Endothelial cell (in vitro differentiated cells): ENCODE results near the gene PCDHGC3. TPM values are rescaled to one million over a fixed set of nuclear protein-coding genes. Genes with fewer than 3 reads are reported as not detected.
A peak's percentile ranks its signal among the peaks of the same experiment; 100 is the strongest.

Experiments used
- DNase-seq: peaks from one replicate; pipeline ENCODE4 v3.0.0; 2021; ENCODE audit warnings: low spot score
- H3K27ac Mint-ChIP-seq: one replicate; pipeline ENCODE4 v1.8.0; 2021; ENCODE audit warnings: mixed read lengths, inconsistent platforms; ENCODE audit not compliant: unreplicated experiment
- H3K27me3 Mint-ChIP-seq: one replicate; pipeline ENCODE4 v1.8.0; 2021; ENCODE audit warnings: mild to moderate bottlenecking, moderate library complexity, mixed read lengths, inconsistent platforms; ENCODE audit not compliant: unreplicated experiment
- H3K36me3 Mint-ChIP-seq: one replicate; pipeline ENCODE4 v1.8.0; 2021; ENCODE audit warnings: mild to moderate bottlenecking, low read depth, mixed read lengths, inconsistent platforms; ENCODE audit not compliant: unreplicated experiment
- H3K4me1 Mint-ChIP-seq: one replicate; pipeline ENCODE4 v1.8.0; 2021; ENCODE audit warnings: mild to moderate bottlenecking, mixed read lengths, inconsistent platforms; ENCODE audit not compliant: unreplicated experiment
- H3K4me3 Mint-ChIP-seq: one replicate; pipeline ENCODE4 v1.8.0; 2021; ENCODE audit warnings: mild to moderate bottlenecking, mixed read lengths, inconsistent platforms; ENCODE audit not compliant: unreplicated experiment
- H3K9me3 Mint-ChIP-seq: one replicate; pipeline ENCODE4 v1.8.0; 2021; ENCODE audit warnings: mixed read lengths, inconsistent platforms; ENCODE audit not compliant: unreplicated experiment
- CTCF ChIP-seq: fragments of 200-600 bp; sonication (generic); IDR thresholded peaks from one replicate; pipeline ENCODE4 v1.5.0; 2021; ENCODE audit warnings: antibody characterized with exemption; ENCODE audit not compliant: unreplicated experiment
- total RNA-seq: library from RNA; stranded (reverse); fragmentation: NEBNext Ultra II Directional; extraction: Animal tissue kit (Norgen Biotek cat#: 25700); gene quantifications from one replicate; pipeline ENCODE4 v1.2.1, GENCODE V29; 2021; ENCODE audit not compliant: unreplicated experiment

The PCDHGC3 gene
- total RNA-seq, 1 donor from 2014 or later, result 68.2 TPM

GRCh38 chr5:141515141-141515540 lies 39.4 kb downstream of the PCDHGC3 start:
- DNase-seq, result no peak
- Mint-ChIP-seq H3K27ac (peak overlapping the region; percentile 85), H3K4me3 (no peak overlapping the region), H3K27me3 (peaks cover 22% of the 10 kb centered on the region), H3K4me1 (peaks cover 63% of the 10 kb centered on the region), H3K36me3 (peaks cover 53% of the 10 kb centered on the region), H3K9me3 (no peaks in the 10 kb centered on the region)
- TF ChIP-seq CTCF, result no peak

- Mint-ChIP-seq H3K9me3 (no peaks in the 10 kb centered on the region), H3K4me3 (peak overlapping the region; percentile 40), H3K27ac (no peak overlapping the region), H3K36me3 (peaks cover 55% of the 10 kb centered on the region), H3K27me3 (peaks cover 22% of the 10 kb centered on the region), H3K4me1 (peaks cover 71% of the 10 kb centered on the region)
- DNase-seq, result no peak
- TF ChIP-seq CTCF, result no peak
These were observed 40.3 kb downstream of the PCDHGC3 start for GRCh38 chr5:141515946-141516671.

- no peak for TF ChIP-seq CTCF
- H3K4me3 Mint-ChIP-seq, result peak overlapping the region; percentile 66
- H3K9me3 Mint-ChIP-seq, result no peaks in the 10 kb centered on the region
- peaks cover 55% of the 10 kb centered on the region for H3K36me3 Mint-ChIP-seq
- DNase-seq, result no peak
- no peak overlapping the region for H3K27ac Mint-ChIP-seq
- H3K4me1 Mint-ChIP-seq, result peaks cover 72% of the 10 kb centered on the region
- H3K27me3 Mint-ChIP-seq, result peaks cover 17% of the 10 kb centered on the region
These were observed 40.9 kb downstream of the PCDHGC3 start for GRCh38 chr5:141516672-141517025.

GRCh38 chr5:141517312-141517711 lies 41.5 kb downstream of the PCDHGC3 start:
- peaks cover 16% of the 10 kb centered on the region for H3K27me3 Mint-ChIP-seq

More at GRCh38 chr5:141517312-141517711, 41.5 kb downstream of the PCDHGC3 start:
- Mint-ChIP-seq H3K36me3 (peaks cover 52% of the 10 kb centered on the region), H3K4me3 (peak overlapping the region; percentile 50), H3K4me1 (peaks cover 75% of the 10 kb centered on the region), H3K9me3 (no peaks in the 10 kb centered on the region), H3K27ac (no peak overlapping the region)
- TF ChIP-seq CTCF, result no peak
- DNase-seq, result no peak
